Measurements from ENCODE around the gene RHOH. TPM values are rescaled to one million over a fixed set of nuclear protein-coding genes. Genes with fewer than 3 reads are reported as not detected.
A peak's percentile ranks its signal among the peaks of the same experiment; 100 is the strongest.

Gene RHOH
- total and polyA plus RNA-seq, 9 of the 15 experiments (the other 6 are each of a cell fraction or from before 2014, with no cell fraction given) = 14.3 to 37.7 (median 23.2) TPM

GRCh38 chr4:40197879-40198689, 1.3 kb downstream of the RHOH start (continued):
- peak; percentile 82 to 87 for TF ChIP-seq AFF1 (IDR thresholded peaks at IDR 0.05; ENCODE audit: low read depth in 1 of 2, partially characterized antibody in 2 of 2)
- TF ChIP-seq HMBOX1 (IDR thresholded peaks at IDR 0.05) = peak; percentile 66; the same call in 1 of the 2 replicates
- TF ChIP-seq NR4A1 (CRISPR knock-in tag; IDR thresholded peaks at IDR 0.05) = no peak
- no peak for TF ChIP-seq NR4A1 (tag; IDR thresholded peaks at IDR 0.05)
- no peak for TF ChIP-seq ZNF274 (IDR thresholded peaks at IDR 0.05; ENCODE audit: borderline replicate concordance, low read depth, low read length)
- 0 out of 2 replicates have a peak, but pooled peaks have one; percentile 14 for TF ChIP-seq GATAD2B (IDR thresholded peaks at IDR 0.05; ENCODE audit: borderline replicate concordance)
- peak; percentile 64; the same call in 1 of the 2 replicates for TF ChIP-seq TEAD4 (IDR thresholded peaks at IDR 0.05; ENCODE audit: low read length)
- TF ChIP-seq TEAD4 (CRISPR knock-in tag; IDR thresholded peaks at IDR 0.05; ENCODE audit: borderline replicate concordance) = no peak
- TF ChIP-seq HNRNPLL (IDR thresholded peaks at IDR 0.05; ENCODE audit: low read depth, low read length, poor library complexity, severe bottlenecking) = no peak
- TF ChIP-seq ATF1 (CRISPR knock-in tag; IDR thresholded peaks at IDR 0.05) = no peak
- peak; percentile 46 for TF ChIP-seq ATF1 (tag; IDR thresholded peaks at IDR 0.05)
- TF ChIP-seq CEBPG (CRISPR knock-in tag; IDR thresholded peaks at IDR 0.05) = no peak
- TF ChIP-seq CEBPG (tag; conservative IDR thresholded peaks at IDR 0.05 in 1 of 2, IDR thresholded peaks at IDR 0.05 in 1 of 2) = no peak
- TF ChIP-seq GATAD2A (IDR thresholded peaks at IDR 0.05) = peak; percentile 61; the same call in 1 of the 2 replicates
- TF ChIP-seq POLR2B (IDR thresholded peaks at IDR 0.05; ENCODE audit: low read depth, partially characterized antibody) = peak; percentile 72
- peak; percentile 27 for TF ChIP-seq NFIC (IDR thresholded peaks at IDR 0.05)
- peak in 1 of 2 experiments; percentile 73; a peak in 2 of 4 replicates for TF ChIP-seq HDAC1 (IDR thresholded peaks at IDR 0.05)
- TF ChIP-seq DMBX1 (CRISPR knock-in tag; IDR thresholded peaks at IDR 0.05; ENCODE audit: borderline replicate concordance) = peak; percentile 75; the same call in 1 of the 2 replicates
- peak; percentile 46; the same call in 1 of the 2 replicates for TF ChIP-seq STAT6 (CRISPR knock-in tag; IDR thresholded peaks at IDR 0.05)
- no peak for TF ChIP-seq HCFC1 (IDR thresholded peaks at IDR 0.05; ENCODE audit: low read depth, low read length)
- 0 out of 2 replicates have a peak, but pooled peaks have one; percentile 31 for TF ChIP-seq MTA2 (IDR thresholded peaks at IDR 0.05; ENCODE audit: low read depth)

Measured in K562 (cell line).